SU-DHL-6 (cell line): Measurements from ENCODE around the gene SERINC3.

Source experiments
- EZH2phosphoT487 ChIP-seq: fragments of 200-600 bp; sonication (generic), shearing (Covaris generic); conservative IDR thresholded peaks from 2 replicates; pipeline ENCODE4 v1.6.1; 2018; ENCODE audit warnings: mild to moderate bottlenecking, antibody characterized with exemption, low read length, moderate library complexity, mixed read lengths
- TF ChIP-seq, protein P1 (sequence below): fragments of 200-600 bp; sonication (generic); IDR thresholded peaks from one replicate; pipeline ENCODE4 v1.5.1; 2017; ENCODE audit warnings: antibody characterized with exemption, mild to moderate bottlenecking, low read length, moderate library complexity; ENCODE audit not compliant: insufficient read depth, poor library complexity, severe bottlenecking

DNA sequence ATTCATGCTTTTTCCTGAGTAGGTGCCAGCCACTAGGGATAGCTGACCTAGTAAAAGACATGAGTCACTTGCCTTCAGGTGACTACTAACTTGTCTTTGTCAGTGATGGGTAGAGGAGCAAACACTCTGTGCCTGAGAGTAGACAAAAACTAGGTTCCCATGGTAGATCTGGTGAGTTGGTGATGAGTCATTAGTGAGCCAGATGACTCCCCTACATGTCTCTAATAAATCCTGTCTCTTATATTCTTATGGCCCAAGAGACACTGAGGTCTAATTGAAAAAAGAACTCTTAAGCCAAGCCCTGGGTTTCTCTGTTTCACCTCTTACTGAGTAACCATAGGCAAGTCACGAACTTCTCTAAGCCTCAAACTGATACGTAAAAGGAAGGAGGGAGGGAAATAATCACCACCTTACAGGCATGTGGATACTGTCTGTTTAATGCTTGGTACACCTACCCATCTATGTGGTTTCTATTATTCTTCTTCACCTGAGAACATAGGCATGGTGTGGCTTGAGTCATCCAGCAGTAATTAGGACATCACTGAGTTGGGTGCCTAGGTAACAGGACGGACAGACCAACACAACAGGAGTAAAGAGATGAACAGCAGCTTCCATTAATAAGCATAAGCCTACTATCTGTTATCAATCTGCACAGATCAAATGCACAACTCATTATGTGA is 25.9 kb downstream of the SERINC3 start:
- TF ChIP-seq, protein P1, sequence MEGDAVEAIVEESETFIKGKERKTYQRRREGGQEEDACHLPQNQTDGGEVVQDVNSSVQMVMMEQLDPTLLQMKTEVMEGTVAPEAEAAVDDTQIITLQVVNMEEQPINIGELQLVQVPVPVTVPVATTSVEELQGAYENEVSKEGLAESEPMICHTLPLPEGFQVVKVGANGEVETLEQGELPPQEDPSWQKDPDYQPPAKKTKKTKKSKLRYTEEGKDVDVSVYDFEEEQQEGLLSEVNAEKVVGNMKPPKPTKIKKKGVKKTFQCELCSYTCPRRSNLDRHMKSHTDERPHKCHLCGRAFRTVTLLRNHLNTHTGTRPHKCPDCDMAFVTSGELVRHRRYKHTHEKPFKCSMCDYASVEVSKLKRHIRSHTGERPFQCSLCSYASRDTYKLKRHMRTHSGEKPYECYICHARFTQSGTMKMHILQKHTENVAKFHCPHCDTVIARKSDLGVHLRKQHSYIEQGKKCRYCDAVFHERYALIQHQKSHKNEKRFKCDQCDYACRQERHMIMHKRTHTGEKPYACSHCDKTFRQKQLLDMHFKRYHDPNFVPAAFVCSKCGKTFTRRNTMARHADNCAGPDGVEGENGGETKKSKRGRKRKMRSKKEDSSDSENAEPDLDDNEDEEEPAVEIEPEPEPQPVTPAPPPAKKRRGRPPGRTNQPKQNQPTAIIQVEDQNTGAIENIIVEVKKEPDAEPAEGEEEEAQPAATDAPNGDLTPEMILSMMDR = no peak
- no peak for TF ChIP-seq EZH2phosphoT487
